NB4 (cell line): ENCODE measurements around the gene TMEM11.
A peak's percentile ranks its signal among the peaks of the same experiment; 100 is the strongest.

ENCODE experiments used
- DNase-seq: peaks from one replicate; pipeline ENCODE4 v3.0.0; 2010; ENCODE audit warnings: low read depth
- H3K4me3 ChIP-seq: one replicate; pipeline ENCODE4 v1.5.1; 2011; ENCODE audit warnings: mild to moderate bottlenecking, low read depth, low read length, moderate library complexity
- MYC ChIP-seq: IDR thresholded peaks from 2 replicates; pipeline ENCODE4 v1.6.1; 2011; ENCODE audit warnings: low read depth, low read length
- POLR2A ChIP-seq: IDR thresholded peaks from 2 replicates; pipeline ENCODE4 v1.6.1; 2011; ENCODE audit warnings: mild to moderate bottlenecking; ENCODE audit not compliant: insufficient read length; ENCODE audit errors: extremely low read depth
- TF ChIP-seq, protein P1 (sequence below): IDR thresholded peaks from 2 replicates; pipeline ENCODE4 v1.6.1; 2011; ENCODE audit warnings: low read depth, low read length
- TF ChIP-seq, protein P2 (sequence below): IDR thresholded peaks from one replicate; pipeline ENCODE4 v1.5.1; 2012; ENCODE audit warnings: low read depth, low read length

The TMEM11 gene

DNA sequence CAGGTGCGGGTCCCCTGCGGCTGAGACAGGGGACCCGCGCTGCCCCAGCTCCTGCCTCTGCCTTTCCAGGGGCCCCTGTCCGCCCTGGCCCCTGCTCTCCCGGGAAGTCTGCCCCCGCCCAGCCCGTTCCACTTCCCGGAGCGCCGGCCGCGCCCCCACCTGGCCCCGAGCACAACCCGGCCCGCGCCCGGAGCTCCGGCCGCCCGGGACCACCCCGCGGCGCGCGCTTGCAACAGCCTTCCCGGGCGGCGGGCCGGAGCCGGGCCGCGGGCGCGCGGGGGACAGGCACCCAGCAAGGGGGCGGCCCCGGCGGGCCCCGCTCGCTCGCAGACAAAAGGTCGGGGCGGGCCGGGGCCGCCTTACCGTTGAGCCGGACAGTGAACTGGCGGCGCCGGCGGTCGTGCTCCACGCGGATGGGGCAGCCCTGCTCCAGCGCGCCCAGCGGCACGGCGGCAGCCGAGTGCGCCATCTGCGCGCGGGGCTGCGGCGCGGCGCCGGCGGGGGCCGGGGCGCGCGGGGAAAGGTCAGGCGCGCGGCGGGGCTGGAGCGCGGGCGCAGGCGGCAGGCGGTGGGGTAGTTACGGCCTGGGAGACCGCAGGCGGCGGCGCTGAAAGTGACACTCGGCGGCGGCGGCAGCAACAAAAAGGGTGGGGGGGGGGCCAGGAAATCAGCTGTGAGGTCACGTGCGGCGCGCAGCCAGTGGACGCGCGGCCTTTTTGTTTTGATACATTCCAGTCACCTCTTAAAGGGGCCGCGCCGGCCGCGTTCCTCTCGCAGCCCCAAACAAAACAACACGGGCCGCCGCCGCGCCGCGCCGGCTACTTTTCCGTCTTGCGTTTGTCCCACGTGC, 39.1 kb upstream of the TMEM11 start, which contains the start of gene NATD1:
Gene NATD1 (minus strand): TSS at position 615 of the 850 bp plus-strand sequence. CDS start 146 bp downstream, at position 469.
- peak within 1 kb of the TSS; percentile 61 for H3K4me3 ChIP-seq
- TF ChIP-seq MYC, result no peak
- TF ChIP-seq, protein P1, sequence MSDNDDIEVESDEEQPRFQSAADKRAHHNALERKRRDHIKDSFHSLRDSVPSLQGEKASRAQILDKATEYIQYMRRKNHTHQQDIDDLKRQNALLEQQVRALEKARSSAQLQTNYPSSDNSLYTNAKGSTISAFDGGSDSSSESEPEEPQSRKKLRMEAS, result peak; percentile 90
- peak; percentile 89 for DNase-seq

DNA sequence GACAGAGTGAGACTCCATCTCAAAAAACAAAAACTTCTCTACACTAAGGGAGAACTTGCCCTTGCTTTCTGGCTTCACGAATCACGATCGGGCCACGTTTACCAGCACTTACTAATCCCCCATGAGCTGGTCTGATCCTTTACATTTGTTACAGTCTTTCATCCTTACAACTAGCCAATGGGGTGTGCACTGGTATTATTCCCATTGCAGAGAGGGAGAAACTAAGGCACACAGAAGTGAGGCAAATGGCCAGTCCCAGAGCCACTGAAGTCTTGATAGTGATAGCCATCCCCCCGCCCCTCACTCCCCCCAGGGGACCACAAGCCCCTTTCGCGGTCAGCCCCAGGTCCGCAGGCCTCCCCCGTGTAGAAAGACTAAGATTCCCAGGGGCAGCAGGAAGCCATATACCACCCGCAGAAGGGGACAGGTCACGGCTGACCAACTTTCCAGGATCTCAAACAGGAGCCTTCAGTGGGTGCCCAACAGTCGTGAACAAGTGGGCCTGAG, 38.4 kb upstream of the TMEM11 start:
- H3K4me3 ChIP-seq, result peak overlapping the region; percentile 12
- TF ChIP-seq, protein P2, sequence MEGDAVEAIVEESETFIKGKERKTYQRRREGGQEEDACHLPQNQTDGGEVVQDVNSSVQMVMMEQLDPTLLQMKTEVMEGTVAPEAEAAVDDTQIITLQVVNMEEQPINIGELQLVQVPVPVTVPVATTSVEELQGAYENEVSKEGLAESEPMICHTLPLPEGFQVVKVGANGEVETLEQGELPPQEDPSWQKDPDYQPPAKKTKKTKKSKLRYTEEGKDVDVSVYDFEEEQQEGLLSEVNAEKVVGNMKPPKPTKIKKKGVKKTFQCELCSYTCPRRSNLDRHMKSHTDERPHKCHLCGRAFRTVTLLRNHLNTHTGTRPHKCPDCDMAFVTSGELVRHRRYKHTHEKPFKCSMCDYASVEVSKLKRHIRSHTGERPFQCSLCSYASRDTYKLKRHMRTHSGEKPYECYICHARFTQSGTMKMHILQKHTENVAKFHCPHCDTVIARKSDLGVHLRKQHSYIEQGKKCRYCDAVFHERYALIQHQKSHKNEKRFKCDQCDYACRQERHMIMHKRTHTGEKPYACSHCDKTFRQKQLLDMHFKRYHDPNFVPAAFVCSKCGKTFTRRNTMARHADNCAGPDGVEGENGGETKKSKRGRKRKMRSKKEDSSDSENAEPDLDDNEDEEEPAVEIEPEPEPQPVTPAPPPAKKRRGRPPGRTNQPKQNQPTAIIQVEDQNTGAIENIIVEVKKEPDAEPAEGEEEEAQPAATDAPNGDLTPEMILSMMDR, result no peak
- no peak for TF ChIP-seq POLR2A
- TF ChIP-seq, protein P1, result no peak
- TF ChIP-seq MYC, result no peak
- no peak for DNase-seq

DNA sequence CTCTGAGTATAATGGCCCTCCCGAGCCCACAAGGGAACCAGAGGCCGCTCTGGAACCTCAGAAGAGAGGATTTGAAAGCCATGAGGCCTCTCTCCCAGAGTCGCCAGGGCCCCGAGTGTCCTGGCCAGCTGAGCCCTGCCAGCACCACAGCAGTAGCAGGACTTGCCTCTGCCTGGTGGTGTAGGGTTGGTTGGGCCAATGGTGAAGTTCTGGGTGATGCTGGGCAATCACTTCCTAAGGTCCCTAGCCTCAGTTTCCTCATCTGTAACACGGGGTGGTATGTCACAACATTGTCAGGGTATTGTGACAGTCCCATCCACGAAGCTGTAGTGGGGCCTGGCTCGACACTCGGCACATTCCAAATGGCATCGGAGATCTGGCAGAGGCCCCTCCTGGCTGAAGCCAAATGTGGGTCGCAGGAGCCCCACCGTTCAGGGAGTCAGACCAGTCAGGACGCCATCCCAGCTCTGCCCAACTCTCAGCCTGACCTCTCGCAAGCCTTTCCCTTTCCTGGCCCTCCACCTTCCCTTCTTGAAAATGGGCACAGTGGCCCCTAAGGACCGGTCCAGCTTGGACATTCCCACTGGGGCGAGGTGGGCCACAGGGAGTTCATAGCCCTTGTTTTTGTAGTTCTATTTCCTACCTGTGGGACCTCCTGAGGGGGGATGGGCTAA, 37.5 kb upstream of the TMEM11 start:
- DNase-seq, result no peak
- no peak overlapping the region for H3K4me3 ChIP-seq
- TF ChIP-seq MYC, result no peak
- TF ChIP-seq, protein P2, result no peak
- TF ChIP-seq, protein P1, result no peak
- TF ChIP-seq POLR2A, result no peak

DNA sequence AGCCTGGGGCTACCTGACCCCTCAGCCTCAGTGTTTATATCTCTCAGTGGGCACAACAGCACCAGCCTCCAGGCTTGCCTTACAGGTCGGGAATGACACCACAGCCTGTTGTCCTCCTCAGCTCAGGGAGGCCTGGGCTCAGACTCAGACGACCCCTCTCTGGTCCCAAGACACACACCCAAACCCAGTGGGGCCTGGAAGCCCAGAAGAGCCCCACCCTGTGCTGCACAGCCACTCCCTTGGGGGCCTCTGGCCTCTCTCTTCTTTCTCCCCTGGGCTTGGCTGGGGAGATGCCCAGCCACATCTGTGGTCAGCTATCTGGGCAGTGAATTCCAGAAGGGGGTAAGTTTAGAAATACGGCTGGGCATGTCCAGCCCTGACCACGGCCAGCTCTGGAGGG, 36.9 kb upstream of the TMEM11 start:
- DNase-seq, result no peak
- H3K4me3 ChIP-seq, result no peak overlapping the region
- TF ChIP-seq, protein P1, result no peak
- TF ChIP-seq MYC, result no peak
- TF ChIP-seq, protein P2, result no peak
- TF ChIP-seq POLR2A, result no peak

DNA sequence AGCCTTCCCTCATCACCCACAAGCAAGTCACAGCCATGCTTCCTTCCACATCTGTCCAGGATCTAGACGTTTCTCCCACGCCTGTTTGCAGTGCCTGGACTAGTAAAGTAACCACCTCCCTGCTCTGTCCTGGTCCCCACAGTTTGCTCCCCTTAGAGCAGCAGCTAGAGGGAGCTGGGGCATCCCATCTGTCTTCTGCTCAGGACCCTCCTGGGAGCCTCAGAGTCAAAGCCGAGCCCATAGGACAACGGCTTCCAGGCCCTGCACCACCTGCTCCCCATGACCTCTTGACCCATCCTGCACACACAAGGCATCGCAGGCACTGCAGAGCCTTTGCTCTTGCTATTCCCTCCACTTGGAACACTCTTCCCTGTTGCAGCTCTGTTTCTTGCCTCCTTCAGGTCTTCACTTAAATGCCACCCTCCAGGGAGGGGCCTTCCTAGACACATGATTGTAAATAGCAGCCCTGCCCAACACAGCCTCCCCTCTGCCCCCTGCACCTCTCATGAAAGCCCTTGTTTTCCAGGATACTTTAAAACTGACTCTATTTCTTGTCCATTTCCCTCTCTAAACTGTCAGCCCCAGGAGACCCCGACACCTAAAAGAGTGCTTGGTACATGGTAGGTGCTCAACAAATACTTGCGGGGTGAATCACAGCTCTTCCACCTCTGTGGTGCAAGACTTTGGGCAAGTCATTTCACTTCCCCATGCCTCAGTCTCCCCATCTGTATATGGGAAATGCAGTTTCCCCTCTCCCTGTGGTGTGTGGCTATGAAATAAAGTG, 36.2 kb upstream of the TMEM11 start:
- DNase-seq, result peak; percentile 33
- no peak overlapping the region for H3K4me3 ChIP-seq
- TF ChIP-seq, protein P2, result peak; percentile 0
- TF ChIP-seq, protein P1, result no peak
